Tibial nerve (tissue), 4 donors: Measurements from ENCODE around the gene SLC29A3. TPM values are rescaled to one million over a fixed set of nuclear protein-coding genes. Genes with fewer than 3 reads are reported as not detected.

ENCODE experiments used
- DNase-seq, 2 donors: peaks; one replicate each; pipeline ENCODE4 v3.0.0-alpha.2; 2019; ENCODE audit warnings: low spot score in 2 of 2
- H3K27ac ChIP-seq, 4 donors: fragments of 200-600 bp; sonication (generic) in 3 of 4; one replicate each; pipeline ENCODE4 v1.5.1; 2017 to 2019; ENCODE audit warnings: mild to moderate bottlenecking in 1 of 4
- H3K27me3 ChIP-seq, 2 donors: fragments of 200-600 bp; sonication (generic) in 1 of 2; one replicate each; pipeline versions ENCODE4 v1.5.1 to v1.6.0; 2017 to 2019
- H3K36me3 ChIP-seq, 3 donors: fragments of 200-600 bp; sonication (generic); one replicate each; pipeline ENCODE4 v1.5.1; 2018 to 2019
- H3K4me1 ChIP-seq, 4 donors: fragments of 200-600 bp; sonication (generic) in 3 of 4; one replicate each; pipeline ENCODE4 v1.5.1; 2017 to 2019
- H3K4me3 ChIP-seq, 4 donors: fragments of 200-600 bp; sonication (generic) in 3 of 4; one replicate each; pipeline ENCODE4 v1.5.1; 2017 to 2019; ENCODE audit warnings: mild to moderate bottlenecking in 1 of 4, moderate library complexity in 1 of 4
- H3K9me3 ChIP-seq, 4 donors: fragments of 200-600 bp; sonication (generic) in 3 of 4; one replicate each; pipeline ENCODE4 v1.5.1; 2017 to 2019
- CTCF ChIP-seq, 5 experiments: fragments of 200-600 bp in 3 of 5; fragments of 450-650 bp in 2 of 5; sonication (generic) in 3 of 5; IDR thresholded peaks; one replicate each; pipeline ENCODE4 v1.5.1; 2016 to 2019; ENCODE audit warnings: antibody characterized with exemption in 5 of 5, mild to moderate bottlenecking in 3 of 5, moderate library complexity in 2 of 5
- EP300 ChIP-seq, 2 donors: sonication (generic); formaldehyde crosslinking; IDR thresholded peaks; one replicate each; pipeline ENCODE4 v1.6.1; 2017; ENCODE audit warnings: antibody characterized with exemption in 2 of 2, mild to moderate bottlenecking in 1 of 2
- POLR2A ChIP-seq, 2 donors: fragments of 450-650 bp; IDR thresholded peaks; one replicate each; pipeline ENCODE4 v1.6.1; 2017; ENCODE audit warnings: antibody characterized with exemption in 2 of 2, mild to moderate bottlenecking in 2 of 2, moderate library complexity in 2 of 2
- WGBS, 2 donors: methylation state at CpG; one replicate each; pipeline ENCODE4 v1.1.5; 2018; 5-methylcytosine and 5-hydroxymethylcytosine counted together
- total RNA-seq, 4 donors: library from RNA; depleted of rRNA; stranded (reverse); fragments of >200 nt; gene quantifications; one replicate each; pipeline ENCODE4 v1.1.0, GENCODE V29; 2016

The SLC29A3 gene
- total RNA-seq, 4 donors from 2014 or later = 6.5 to 10.1 (median 7.4) TPM

GRCh38 chr10:71277914-71278665 lies 41.0 kb upstream of the SLC29A3 start:
- Histone ChIP-seq H3K27ac (no peak overlapping the region), H3K4me1 (no peaks in the 10 kb centered on the region), H3K27me3 (no peaks in the 10 kb centered on the region), H3K36me3 (no peaks in the 10 kb centered on the region), H3K4me3 (no peak overlapping the region), H3K9me3 (no peaks in the 10 kb centered on the region)
- TF ChIP-seq POLR2A (IDR thresholded peaks at IDR 0.05) (no peak), EP300 (IDR thresholded peaks at IDR 0.05) (no peak), CTCF (IDR thresholded peaks at IDR 0.05) (no peak)
- no peak for DNase-seq
- 92 to 93% methylated on average over 9 to 11 of the region's 11 CpGs for WGBS, 2 donors

DNA sequence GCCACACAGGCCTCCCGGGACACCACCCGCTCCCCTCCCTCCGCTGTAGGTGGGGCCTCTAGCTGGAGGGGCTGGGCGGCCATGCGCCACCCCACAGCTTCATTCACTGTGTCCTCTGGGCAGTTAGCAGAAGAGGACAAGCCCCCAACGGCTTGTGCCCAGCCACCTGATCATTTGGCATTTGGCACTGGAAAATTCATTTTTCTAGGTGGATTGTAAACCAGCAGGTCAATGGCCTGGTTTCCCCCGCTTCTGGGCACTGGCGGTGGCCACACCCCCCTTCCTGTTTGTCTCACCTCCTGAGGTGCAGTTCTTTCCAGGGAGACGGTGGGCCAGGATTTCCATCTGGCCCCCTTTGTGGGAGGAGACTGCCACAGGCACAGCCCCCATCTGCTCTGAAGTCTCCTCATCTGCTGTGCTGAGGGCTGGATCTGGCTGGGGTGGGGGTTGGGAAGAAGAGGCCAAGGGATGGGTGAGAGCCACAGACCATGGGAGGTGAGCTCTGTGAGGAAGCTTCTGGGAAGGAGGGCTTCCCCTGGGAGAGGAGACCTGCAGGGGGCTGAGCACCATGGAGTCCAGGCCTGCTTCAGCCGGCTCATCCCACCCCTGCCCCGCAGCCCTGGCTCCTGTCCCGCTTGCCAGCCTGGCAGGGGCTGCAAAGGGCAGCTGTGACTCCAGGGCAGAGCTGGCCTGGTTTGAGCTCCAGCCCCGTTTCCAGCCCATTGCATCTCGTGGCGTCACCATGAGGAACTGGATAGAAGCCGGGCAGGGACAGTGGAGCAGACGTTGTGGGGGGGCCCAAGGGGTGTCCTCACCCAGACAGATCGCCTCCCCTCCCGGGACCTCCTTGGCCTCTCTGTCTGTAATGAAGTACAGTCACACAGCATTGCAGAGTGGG lies 40.1 kb upstream of the SLC29A3 start:
- WGBS, 2 donors = 58 to 67% methylated on average over 13 to 16 of the region's 19 CpGs
- Histone ChIP-seq H3K4me3 (no peak overlapping the region), H3K9me3 (no peaks in the 10 kb centered on the region), H3K4me1 (no peaks in the 10 kb centered on the region), H3K36me3 (no peaks in the 10 kb centered on the region), H3K27ac (no peak overlapping the region), H3K27me3 (no peaks in the 10 kb centered on the region)
- no peak for DNase-seq
- TF ChIP-seq POLR2A (IDR thresholded peaks at IDR 0.05) (no peak), EP300 (IDR thresholded peaks at IDR 0.05) (no peak), CTCF (IDR thresholded peaks at IDR 0.05) (no peak)

DNA sequence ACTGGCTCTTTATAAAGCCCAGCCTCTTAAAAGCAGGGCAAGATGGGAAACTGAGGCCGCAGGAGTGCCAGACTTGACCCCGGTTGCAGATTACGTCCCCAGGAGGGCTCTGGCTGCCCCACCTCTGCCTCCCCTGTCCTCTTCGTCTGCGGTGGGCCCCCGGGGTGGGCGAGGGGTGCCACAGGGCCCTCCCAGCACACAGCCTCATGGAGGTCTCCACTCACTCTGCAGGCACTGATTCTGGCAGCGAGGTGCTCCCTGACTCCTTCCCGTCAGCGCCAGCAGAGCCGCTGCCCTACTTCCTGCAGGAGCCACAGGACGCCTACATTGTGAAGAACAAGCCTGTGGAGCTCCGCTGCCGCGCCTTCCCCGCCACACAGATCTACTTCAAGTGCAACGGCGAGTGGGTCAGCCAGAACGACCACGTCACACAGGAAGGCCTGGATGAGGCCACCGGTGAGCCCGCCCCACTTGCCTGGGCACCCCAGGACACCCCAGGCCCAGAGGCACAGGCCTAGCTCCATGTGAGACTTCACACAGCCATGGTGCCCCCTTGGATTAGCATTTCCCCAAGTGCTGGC lies 39.4 kb upstream of the SLC29A3 start:
- no peaks in the 10 kb centered on the region for H3K27me3 ChIP-seq
- WGBS, 2 donors = 82 to 89% methylated on average over 14 to 21 of the region's 22 CpGs
- no peak overlapping the region for H3K4me3 ChIP-seq
- H3K27ac ChIP-seq = no peak overlapping the region
- no peak for DNase-seq
- TF ChIP-seq POLR2A (IDR thresholded peaks at IDR 0.05) (no peak), CTCF (IDR thresholded peaks at IDR 0.05) (no peak), EP300 (IDR thresholded peaks at IDR 0.05) (no peak)
- H3K4me1 ChIP-seq = no peaks in the 10 kb centered on the region
- no peaks in the 10 kb centered on the region for H3K9me3 ChIP-seq
- no peaks in the 10 kb centered on the region for H3K36me3 ChIP-seq

GRCh38 chr10:71280216-71280615 lies 38.8 kb upstream of the SLC29A3 start:
- no peaks in the 10 kb centered on the region for H3K36me3 ChIP-seq
- WGBS, 2 donors = 70 to 77% methylated on average over 5 of the region's 5 CpGs
- no peak for TF ChIP-seq EP300 (IDR thresholded peaks at IDR 0.05)
- no peak for TF ChIP-seq POLR2A (IDR thresholded peaks at IDR 0.05)
- no peak for TF ChIP-seq CTCF (IDR thresholded peaks at IDR 0.05)
- H3K4me1 ChIP-seq = no peaks in the 10 kb centered on the region
- H3K4me3 ChIP-seq = no peak overlapping the region
- no peaks in the 10 kb centered on the region for H3K9me3 ChIP-seq
- H3K27ac ChIP-seq = no peak overlapping the region
- DNase-seq = no peak
- H3K27me3 ChIP-seq = no peaks in the 10 kb centered on the region
